Endometrial microvascular endothelial cells (primary cell): Measurements from ENCODE around the gene CARD19. TPM values are rescaled to one million over a fixed set of nuclear protein-coding genes. Genes with fewer than 3 reads are reported as not detected.
"Not testable (repeated sequence)": the region's sequence is repeated elsewhere in the genome, so short reads cannot be mapped to it uniquely, and the experiment has no call there.

Source experiments
- in situ Hi-C: cut with HindIII; loops from 2 replicates; pipeline ENCODE4 v1.10.0; 2017; ENCODE audit warnings: low sequenced_read_pairs, low pct_unique_long_range_greater_than_20kb; ENCODE audit errors: inconsistent ontology term
- total RNA-seq: library from RNA; depleted of rRNA; stranded (reverse); fragments of >200 nt; gene quantifications from one replicate; pipeline ENCODE4 v1.2.3, GENCODE V29; 2015; ENCODE audit errors: inconsistent ontology term

CARD19 gene
- total RNA-seq, 1 donor from 2014 or later: 101 TPM

DNA sequence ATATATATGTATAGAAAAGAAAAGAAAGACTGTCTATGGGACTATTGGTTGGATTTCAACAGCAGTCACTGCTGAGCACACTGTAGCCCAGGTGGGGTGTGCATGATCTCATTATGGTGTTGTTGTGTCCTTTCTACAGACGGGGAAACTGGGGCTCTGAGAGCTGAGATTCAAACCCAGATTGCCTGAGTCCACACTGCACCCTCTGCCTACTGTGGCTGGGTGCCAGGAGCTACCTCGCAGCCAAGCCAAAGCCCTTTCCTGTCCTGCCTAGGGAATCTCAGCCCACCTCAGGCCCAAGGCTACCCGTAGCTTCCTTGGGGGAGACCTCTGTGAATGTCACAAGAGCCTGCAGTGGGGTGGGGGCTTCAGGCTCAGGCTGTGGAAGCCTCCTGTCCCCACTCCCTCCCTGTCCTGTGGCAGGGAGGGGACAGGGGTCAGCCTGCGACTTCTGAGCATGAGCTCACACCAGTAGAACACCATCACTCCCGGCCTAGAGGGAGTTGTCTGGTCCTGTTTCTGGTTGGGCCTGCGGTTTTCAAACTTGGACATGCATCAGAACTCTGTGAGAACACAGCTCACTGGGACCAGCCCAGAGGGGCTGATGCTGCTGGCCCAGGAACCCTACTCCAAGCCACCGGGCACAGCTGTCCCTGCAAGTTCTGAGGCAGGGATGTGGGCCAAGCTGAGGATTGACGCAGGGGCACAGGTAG lies 45.9 kb downstream of the CARD19 start:
- in situ Hi-C loops: no loop called here

DNA sequence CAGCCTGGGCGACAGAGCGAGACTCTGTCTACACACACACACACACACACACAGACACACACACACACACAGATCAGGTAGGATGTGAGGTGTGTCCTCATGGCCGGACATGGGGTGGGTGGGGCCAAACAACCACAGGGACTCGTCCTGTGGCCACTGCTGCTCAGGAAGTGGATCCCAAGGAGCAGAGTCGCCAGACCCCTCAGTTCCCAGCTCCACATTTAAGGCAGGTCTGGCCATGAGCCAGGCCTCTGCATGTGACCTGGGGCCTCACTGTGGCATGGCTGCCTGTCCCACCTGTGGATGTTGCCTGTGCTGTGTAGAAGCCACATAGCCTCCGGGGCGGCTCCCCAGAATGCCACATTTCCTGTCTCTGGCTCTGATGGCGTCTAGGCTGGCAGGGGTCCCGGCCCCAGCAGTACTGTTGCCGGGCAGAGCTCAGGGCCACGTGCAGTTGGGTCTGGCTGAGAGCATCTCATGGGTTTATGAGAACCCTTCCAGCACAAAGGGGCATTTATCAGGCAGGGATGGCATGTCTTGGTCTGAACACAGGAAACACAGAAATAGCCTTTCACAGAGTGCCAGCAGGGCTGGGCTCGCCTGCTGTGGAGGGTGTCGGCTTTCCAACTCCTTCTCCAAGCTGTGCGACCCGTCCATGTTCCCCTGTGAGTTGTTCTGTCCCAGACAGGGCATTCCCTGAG lies 48.0 kb downstream of the CARD19 start:
- in situ Hi-C loops: no loop called here

DNA sequence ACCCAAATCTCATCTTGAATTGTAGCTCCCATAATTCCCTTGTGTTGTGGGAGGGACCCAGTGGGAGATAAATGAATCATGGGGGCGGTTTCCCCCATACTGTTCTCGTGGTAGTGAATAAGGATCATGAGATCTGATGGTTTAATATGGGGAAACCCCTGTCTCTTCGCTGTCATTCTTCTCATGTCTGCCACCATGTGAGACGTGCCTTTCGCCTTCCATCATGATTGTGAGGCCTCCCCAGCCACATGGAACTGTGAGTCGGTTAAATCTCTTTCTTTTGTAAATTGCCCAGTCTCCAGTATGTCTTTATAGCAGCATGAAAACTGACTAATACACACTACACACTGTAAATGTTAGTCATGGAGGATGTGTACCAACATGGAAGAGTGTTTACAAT lies 50.7 kb downstream of the CARD19 start:
- in situ Hi-C loops: not testable (repeated sequence)

DNA sequence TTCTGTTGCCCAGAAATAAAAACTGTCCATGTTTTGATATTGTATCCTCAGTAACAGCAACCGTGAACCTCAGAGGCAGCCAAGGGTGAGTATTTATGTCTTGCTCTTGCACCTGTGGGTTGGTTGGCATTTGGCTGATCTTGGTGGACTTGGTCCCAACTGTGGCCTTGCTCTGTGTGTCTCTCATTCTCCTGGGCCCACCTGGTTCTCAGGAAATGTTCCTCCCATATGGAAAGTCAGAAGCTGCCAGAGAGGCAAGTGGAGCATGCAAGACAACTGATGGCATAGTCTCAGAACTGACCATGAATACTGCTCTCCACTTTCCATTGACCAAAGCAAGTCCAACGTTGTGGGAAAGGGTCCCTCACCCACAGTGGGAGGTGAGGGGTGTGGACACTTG lies 51.6 kb downstream of the CARD19 start:
- in situ Hi-C loops: no loop called here

- in situ Hi-C loops: no loop called here
Measured at GRCh38 chr9:93148721-93149120, 52.7 kb downstream of the CARD19 start.

GRCh38 chr9:93149361-93149760 lies 53.3 kb downstream of the CARD19 start:
- in situ Hi-C loops: no loop called here

GRCh38 chr9:93151097-93151784 lies 55.2 kb downstream of the CARD19 start:
- in situ Hi-C loops: loop anchor here (10.0 kb wide), 1 partner anchor 46 kb away; no protein-coding TSS in a partner anchor

GRCh38 chr9:93154293-93154903 lies 58.4 kb downstream of the CARD19 start:
- in situ Hi-C loops: loop anchor here (10.0 kb wide), 1 partner anchor 50 kb away; no protein-coding TSS in a partner anchor

- in situ Hi-C loops: loop anchor here (10.0 kb wide), 1 partner anchor 51 kb away; no protein-coding TSS in a partner anchor
Measured at GRCh38 chr9:93155716-93156474, 59.9 kb downstream of the CARD19 start.

- in situ Hi-C loops: loop anchor here (10.0 kb wide), 1 partner anchor 52 kb away; no protein-coding TSS in a partner anchor
Measured at GRCh38 chr9:93156475-93157008, 60.5 kb downstream of the CARD19 start.

DNA sequence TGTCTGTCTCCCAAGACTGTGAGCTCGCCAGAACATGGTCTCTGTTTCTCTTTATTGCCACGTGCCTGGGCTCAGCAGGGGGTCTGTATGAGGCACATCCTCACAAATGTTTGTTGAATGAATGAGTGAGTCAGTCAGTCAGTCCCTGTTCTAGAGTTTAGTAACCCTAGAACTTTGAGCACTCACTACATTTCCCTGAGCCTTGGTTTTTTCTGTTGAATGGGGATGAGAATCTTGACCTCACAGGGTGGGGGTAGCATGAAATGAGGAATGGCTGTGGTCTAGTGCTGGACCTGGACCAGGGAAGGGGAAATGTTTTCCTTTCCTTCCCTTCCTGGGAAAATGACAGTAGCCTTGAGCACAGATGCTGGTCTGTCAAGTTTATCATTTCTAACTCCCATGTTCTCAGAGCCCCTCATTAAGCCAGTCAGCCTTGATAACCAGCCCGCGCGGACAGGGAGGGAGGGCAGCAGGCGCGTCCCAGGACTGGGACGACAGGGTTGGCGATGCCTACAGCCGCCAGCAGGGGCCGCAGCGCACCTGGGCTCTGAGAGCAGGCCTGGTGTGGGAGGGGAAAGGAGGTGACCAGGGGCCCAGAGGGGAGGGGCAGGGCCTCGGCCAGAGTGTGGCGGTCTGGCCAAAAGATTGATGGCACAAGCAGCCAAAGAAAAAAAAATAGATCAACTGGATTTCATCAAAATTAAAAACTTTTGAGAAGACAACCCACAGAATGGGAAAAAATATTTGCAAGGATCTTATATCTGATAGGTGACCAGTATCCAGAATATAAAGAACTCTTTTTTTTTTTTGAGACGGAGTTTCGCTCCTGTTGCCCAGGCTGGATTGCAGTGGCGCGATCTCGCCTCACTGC lies 63.8 kb downstream of the CARD19 start:
- in situ Hi-C loops: loop anchor here (10.0 kb wide), 1 partner anchor 55 kb away; no protein-coding TSS in a partner anchor

DNA sequence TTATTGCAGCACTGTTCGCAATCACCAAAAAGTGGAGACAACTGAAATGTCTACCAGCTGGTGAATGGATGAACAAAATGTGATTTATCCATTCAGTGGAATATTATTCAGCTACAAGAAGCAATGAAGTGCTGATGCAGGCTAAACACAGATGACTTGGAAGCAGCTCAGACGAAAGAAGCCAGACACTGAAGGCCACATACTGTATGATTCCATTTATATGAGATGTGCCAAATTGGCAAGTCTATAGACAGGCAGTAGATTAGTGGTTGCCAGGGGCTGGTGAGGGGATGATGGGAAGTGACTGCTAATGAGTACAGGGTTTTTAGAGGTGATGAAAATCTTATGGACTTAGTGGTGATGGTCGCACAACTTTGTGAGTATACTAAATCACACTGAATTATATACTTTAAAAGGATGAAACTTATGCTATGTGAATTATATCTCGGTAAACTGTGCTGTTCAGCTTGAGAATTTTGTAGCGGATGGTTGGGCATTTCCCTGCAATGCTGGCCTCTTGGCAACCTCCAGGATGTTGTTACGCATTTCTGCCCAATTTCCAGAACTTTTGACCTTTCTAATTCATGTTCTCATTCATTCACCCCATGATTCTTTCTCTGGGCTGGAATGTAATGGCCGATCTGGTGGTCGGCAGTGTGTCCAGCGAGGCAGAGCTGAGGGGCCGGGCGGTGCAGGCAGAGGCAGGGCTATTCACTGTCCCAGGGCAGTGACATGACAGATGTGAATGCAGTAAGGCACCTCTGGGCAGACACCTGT lies 66.0 kb downstream of the CARD19 start:
- in situ Hi-C loops: no loop called here

Other genes with a start within 250 kb of the CARD19 start
- 6.0 TPM for gene ZNF484, start 218.2 kb upstream of the CARD19 start, total RNA-seq
- not detected for gene FGD3, start 148.7 kb upstream of the CARD19 start, total RNA-seq
- gene SUSD3, start 37.5 kb upstream of the CARD19 start, total RNA-seq: not detected
- gene NINJ1, start 38.0 kb downstream of the CARD19 start, total RNA-seq: 76.0 TPM
- gene WNK2, start 87.9 kb downstream of the CARD19 start, total RNA-seq: not detected